HUES64 (cell line): ENCODE data around the gene STAG2.

Source experiments
- H3K27ac ChIP-seq: 2 replicates; pipeline ENCODE4 v1.7.0; 2013; ENCODE audit warnings: low read depth, low read length, inconsistent platforms
- H3K27me3 ChIP-seq: 2 replicates; pipeline ENCODE4 v1.6.1; 2013; ENCODE audit warnings: mild to moderate bottlenecking, low read length; ENCODE audit not compliant: insufficient read depth
- H3K36me3 ChIP-seq: 2 replicates; pipeline ENCODE4 v1.6.1; 2013; ENCODE audit warnings: mild to moderate bottlenecking, low read length; ENCODE audit not compliant: insufficient read depth
- H3K4me1 ChIP-seq: 2 replicates; pipeline ENCODE4 v1.6.1; 2013; ENCODE audit warnings: mild to moderate bottlenecking, low read length, moderate library complexity; ENCODE audit not compliant: insufficient read depth
- H3K4me3 ChIP-seq: 2 replicates; pipeline ENCODE4 v1.5.1; 2013; ENCODE audit warnings: mild to moderate bottlenecking, low read length, moderate library complexity
- H3K9ac ChIP-seq: 2 replicates; pipeline ENCODE4 v1.6.1; 2013; ENCODE audit warnings: mild to moderate bottlenecking, low read depth, low read length
- H3K9me3 ChIP-seq: 2 replicates; pipeline ENCODE4 v1.6.1; 2013; ENCODE audit warnings: low read depth, low read length; ENCODE audit not compliant: insufficient read depth
- WGBS: fragments of 150-250, 120-280 bp; methylation state at CpG from one replicate; pipeline ENCODE4 v1.1.7; 2013; ENCODE audit warnings: missing lambda C conversion rate; 5-methylcytosine and 5-hydroxymethylcytosine counted together

The STAG2 gene

GRCh38 chrX:124001581-124001980, 40.1 kb downstream of the STAG2 start:
- Histone ChIP-seq H3K4me3 (no peak overlapping the region), H3K4me1 (no peaks in the 10 kb centered on the region), H3K9me3 (no peaks in the 10 kb centered on the region), H3K27ac (no peak overlapping the region), H3K9ac (no peak overlapping the region), H3K27me3 (no peaks in the 10 kb centered on the region), H3K36me3 (no peaks in the 10 kb centered on the region)
- WGBS = no CpG with 5 or more reads among the region's 2 CpGs

- H3K9me3 ChIP-seq = no peaks in the 10 kb centered on the region
- no peak overlapping the region for H3K4me3 ChIP-seq
- no peaks in the 10 kb centered on the region for H3K4me1 ChIP-seq
- H3K9ac ChIP-seq = no peak overlapping the region
- H3K27ac ChIP-seq = no peak overlapping the region
- H3K36me3 ChIP-seq = no peaks in the 10 kb centered on the region
- H3K27me3 ChIP-seq = no peaks in the 10 kb centered on the region
These were observed 43.7 kb downstream of the STAG2 start for GRCh38 chrX:124005228-124005627.

GRCh38 chrX:124010157-124010556, 48.7 kb downstream of the STAG2 start:
- no peaks in the 10 kb centered on the region for H3K36me3 ChIP-seq
- no peak overlapping the region for H3K4me3 ChIP-seq
- no peak overlapping the region for H3K9ac ChIP-seq
- 92% methylated on average over 2 of the region's 3 CpGs for WGBS
- no peaks in the 10 kb centered on the region for H3K9me3 ChIP-seq
- no peaks in the 10 kb centered on the region for H3K4me1 ChIP-seq
- H3K27me3 ChIP-seq = no peaks in the 10 kb centered on the region
- H3K27ac ChIP-seq = no peak overlapping the region

GRCh38 chrX:124010566-124010965, 49.1 kb downstream of the STAG2 start:
- WGBS = 97% methylated on average over 3 of the region's 3 CpGs
- no peaks in the 10 kb centered on the region for H3K27me3 ChIP-seq
- H3K9me3 ChIP-seq = no peaks in the 10 kb centered on the region
- no peak overlapping the region for H3K27ac ChIP-seq
- no peak overlapping the region for H3K9ac ChIP-seq
- no peaks in the 10 kb centered on the region for H3K4me1 ChIP-seq
- no peak overlapping the region for H3K4me3 ChIP-seq
- no peaks in the 10 kb centered on the region for H3K36me3 ChIP-seq

- WGBS = no CpG with 5 or more reads among the region's 1 CpG
- Histone ChIP-seq H3K36me3 (no peaks in the 10 kb centered on the region), H3K27me3 (no peaks in the 10 kb centered on the region), H3K9ac (no peak overlapping the region), H3K27ac (no peak overlapping the region), H3K9me3 (no peaks in the 10 kb centered on the region), H3K4me1 (no peaks in the 10 kb centered on the region), H3K4me3 (no peak overlapping the region)
These were observed 54.2 kb downstream of the STAG2 start for GRCh38 chrX:124015721-124016120.

GRCh38 chrX:124016825-124017224, 55.3 kb downstream of the STAG2 start:
- 91% methylated on average over 1 of the region's 1 CpG for WGBS
- H3K4me3 ChIP-seq = no peak overlapping the region
- no peak overlapping the region for H3K9ac ChIP-seq

GRCh38 chrX:124018023-124018422, 56.5 kb downstream of the STAG2 start:
- H3K4me1 ChIP-seq = no peaks in the 10 kb centered on the region
- no peaks in the 10 kb centered on the region for H3K9me3 ChIP-seq
- H3K4me3 ChIP-seq = no peak overlapping the region
- no peaks in the 10 kb centered on the region for H3K27me3 ChIP-seq
- H3K9ac ChIP-seq = no peak overlapping the region
- H3K27ac ChIP-seq = no peak overlapping the region
- WGBS = 100% methylated on average over 1 of the region's 1 CpG
- H3K36me3 ChIP-seq = peaks cover 7% of the 10 kb centered on the region

More at GRCh38 chrX:124016825-124017224, 55.3 kb downstream of the STAG2 start:
- Histone ChIP-seq H3K9me3 (no peaks in the 10 kb centered on the region), H3K27ac (no peak overlapping the region), H3K36me3 (no peaks in the 10 kb centered on the region), H3K27me3 (no peaks in the 10 kb centered on the region), H3K4me1 (no peaks in the 10 kb centered on the region)

GRCh38 chrX:124023838-124024238, 62.3 kb downstream of the STAG2 start:
- Histone ChIP-seq H3K27me3 (no peaks in the 10 kb centered on the region), H3K36me3 (peaks cover 61% of the 10 kb centered on the region), H3K9ac (no peak overlapping the region), H3K4me3 (no peak overlapping the region), H3K9me3 (no peaks in the 10 kb centered on the region), H3K4me1 (no peaks in the 10 kb centered on the region), H3K27ac (no peak overlapping the region)
- 80% methylated on average over 2 of the region's 3 CpGs for WGBS

- peaks cover 72% of the 10 kb centered on the region for H3K36me3 ChIP-seq
- H3K4me1 ChIP-seq = no peaks in the 10 kb centered on the region
- no peak overlapping the region for H3K9ac ChIP-seq
- H3K4me3 ChIP-seq = no peak overlapping the region
- no peaks in the 10 kb centered on the region for H3K27me3 ChIP-seq
- no peaks in the 10 kb centered on the region for H3K9me3 ChIP-seq
- WGBS = no CpG with 5 or more reads among the region's 1 CpG
- no peak overlapping the region for H3K27ac ChIP-seq
These were observed 65.0 kb downstream of the STAG2 start for GRCh38 chrX:124026529-124026928.

GRCh38 chrX:124028182-124028581, 66.7 kb downstream of the STAG2 start:
- H3K4me3 ChIP-seq = no peak overlapping the region
- H3K27me3 ChIP-seq = no peaks in the 10 kb centered on the region
- peaks cover 75% of the 10 kb centered on the region for H3K36me3 ChIP-seq
- WGBS = 87% methylated on average over 3 of the region's 3 CpGs
- H3K4me1 ChIP-seq = no peaks in the 10 kb centered on the region
- H3K9me3 ChIP-seq = no peaks in the 10 kb centered on the region
- H3K9ac ChIP-seq = no peak overlapping the region
- no peak overlapping the region for H3K27ac ChIP-seq

- WGBS = no CpG with 5 or more reads among the region's 1 CpG
- Histone ChIP-seq H3K4me1 (no peaks in the 10 kb centered on the region), H3K4me3 (no peak overlapping the region), H3K9ac (no peak overlapping the region), H3K36me3 (peaks cover 58% of the 10 kb centered on the region), H3K9me3 (no peaks in the 10 kb centered on the region), H3K27ac (no peak overlapping the region), H3K27me3 (no peaks in the 10 kb centered on the region)
These were observed 69.0 kb downstream of the STAG2 start for GRCh38 chrX:124030520-124030919.

GRCh38 chrX:124033821-124034220, 72.3 kb downstream of the STAG2 start:
- Histone ChIP-seq H3K27me3 (no peaks in the 10 kb centered on the region), H3K36me3 (peaks cover 47% of the 10 kb centered on the region), H3K9ac (no peak overlapping the region), H3K27ac (no peak overlapping the region), H3K4me3 (no peak overlapping the region), H3K9me3 (no peaks in the 10 kb centered on the region), H3K4me1 (no peaks in the 10 kb centered on the region)
- WGBS = 100% methylated on average over 1 of the region's 1 CpG
